HG02970 (cell line): Measurements from ENCODE around the gene IL32.
"Not testable (repeated sequence)": the region's sequence is repeated elsewhere in the genome, so short reads cannot be mapped to it uniquely, and the experiment has no call there.

ENCODE experiments used
- ATAC-seq: cut with Tn5 transposase; IDR thresholded peaks from one replicate; pipeline ENCODE4 v1.9.1; 2021; ENCODE audit warnings: mild to moderate bottlenecking, moderate library complexity, moderate number of reproducible peaks; ENCODE audit not compliant: unreplicated experiment, low FRiP score

Gene IL32

DNA sequence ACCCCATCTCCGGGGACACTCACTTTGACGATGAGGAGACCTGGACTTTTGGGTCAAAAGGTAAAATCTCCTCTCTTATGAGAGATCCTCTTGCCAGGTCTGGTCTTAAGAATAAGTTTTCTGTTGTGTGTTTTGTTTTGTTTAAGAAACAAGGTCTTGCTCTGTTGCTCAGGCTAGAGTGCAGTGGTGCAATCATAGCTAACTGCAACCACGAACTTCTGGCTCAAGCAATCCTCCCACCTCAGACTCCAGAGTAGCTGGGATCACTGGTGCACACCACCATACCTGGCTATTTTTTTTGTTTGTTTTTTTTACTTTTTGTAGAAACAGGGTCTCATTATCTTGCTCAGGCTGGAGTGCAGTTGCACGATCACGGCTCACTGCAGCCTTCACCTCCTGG, 15.0 kb upstream of the IL32 start:
- ATAC-seq = no peak

DNA sequence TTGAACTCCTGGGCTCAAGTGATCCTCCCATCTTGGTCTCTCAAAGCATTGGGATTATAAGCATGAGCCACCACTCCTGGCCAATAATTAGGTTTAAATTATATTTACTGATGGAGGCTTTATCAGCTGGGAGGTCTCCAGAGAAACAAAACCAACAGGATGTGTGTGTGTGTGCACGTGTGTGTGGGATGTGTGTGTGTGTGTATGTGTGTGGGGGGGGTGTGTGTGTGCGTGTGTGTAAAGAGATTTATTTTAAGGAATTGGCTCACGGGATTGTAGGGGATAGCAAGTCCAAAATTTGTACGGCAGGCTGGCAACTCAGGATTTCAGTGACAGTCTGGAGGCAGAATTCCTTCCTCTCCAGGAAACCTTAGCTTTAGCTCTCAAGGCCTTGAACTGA, 14.4 kb upstream of the IL32 start:
- ATAC-seq = no peak

DNA sequence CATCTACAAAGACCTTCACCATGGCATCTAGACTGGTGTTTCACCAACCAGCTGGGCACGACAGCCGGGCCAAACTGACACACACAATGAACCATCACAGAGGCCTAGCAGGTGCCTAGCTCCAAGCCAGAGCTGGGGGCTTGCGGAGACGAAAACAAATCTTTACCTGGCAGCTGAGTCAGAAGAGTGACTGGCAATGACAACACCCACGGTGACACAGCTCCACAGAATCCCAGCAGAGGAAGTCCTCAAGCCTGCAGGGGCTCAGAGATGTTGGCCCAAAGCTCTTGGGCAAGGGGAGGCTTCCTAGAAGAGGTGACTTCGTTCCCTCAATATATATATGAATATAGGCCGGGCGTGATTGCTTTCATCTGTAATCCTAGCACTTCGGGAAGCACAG, 13.9 kb upstream of the IL32 start:
- ATAC-seq = no peak

DNA sequence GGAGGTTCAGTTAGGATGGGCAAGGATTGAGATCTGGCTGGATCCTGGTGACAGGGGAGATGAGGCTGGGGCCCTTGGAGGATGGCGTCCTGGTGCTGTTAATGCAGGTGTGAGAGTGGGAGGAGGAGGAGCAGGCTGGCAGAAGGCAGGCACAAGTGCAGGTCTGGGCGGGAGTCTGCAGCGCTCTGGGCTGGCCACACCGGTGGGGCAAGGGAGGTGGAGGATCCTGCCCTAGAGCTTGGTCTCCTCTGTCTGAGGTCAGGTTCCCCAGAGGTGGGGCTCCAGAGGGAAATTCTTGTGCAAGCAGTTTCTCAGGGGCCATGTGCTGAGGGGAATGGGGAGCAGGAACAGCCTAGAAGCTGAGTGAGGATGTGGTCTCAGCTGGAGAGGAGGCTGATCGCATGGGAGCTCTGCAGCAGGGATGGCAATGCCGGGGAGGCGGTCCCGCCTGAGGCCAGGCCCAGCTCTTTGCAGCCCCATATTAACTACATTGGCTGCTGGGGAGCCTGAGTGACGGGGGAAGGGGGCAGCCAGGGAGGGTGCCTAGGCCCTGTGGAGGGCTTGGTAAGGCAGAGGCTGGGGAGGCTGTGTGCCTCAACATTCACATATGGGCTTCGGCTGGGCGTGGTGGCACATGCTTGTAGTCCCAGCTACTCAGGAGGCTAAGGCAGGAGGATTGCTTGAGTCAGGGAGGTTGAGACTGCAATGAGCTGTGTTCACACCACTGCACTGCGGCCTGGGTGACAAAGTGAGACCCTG, 12.7 kb upstream of the IL32 start:
- ATAC-seq = not testable (repeated sequence)

DNA sequence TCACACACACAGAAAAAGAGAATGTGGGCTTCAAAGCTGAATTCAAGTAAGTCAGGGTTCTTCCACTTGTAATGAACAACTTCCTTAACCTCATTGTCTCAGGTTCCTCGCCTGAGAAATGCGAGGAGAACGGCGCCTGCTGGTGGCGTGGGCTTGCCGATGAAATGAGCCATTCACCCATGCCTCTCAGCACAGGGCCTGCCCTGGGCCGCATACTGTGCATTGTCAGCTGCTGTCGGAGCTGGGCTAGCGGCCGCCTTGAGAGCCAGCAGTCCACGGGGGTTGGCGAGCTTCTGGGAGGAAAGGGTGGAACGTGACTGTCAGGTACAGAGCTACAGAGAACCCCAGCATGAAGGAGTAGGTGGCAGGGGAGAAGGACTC, 12.1 kb upstream of the IL32 start:
- ATAC-seq = not testable (repeated sequence)

DNA sequence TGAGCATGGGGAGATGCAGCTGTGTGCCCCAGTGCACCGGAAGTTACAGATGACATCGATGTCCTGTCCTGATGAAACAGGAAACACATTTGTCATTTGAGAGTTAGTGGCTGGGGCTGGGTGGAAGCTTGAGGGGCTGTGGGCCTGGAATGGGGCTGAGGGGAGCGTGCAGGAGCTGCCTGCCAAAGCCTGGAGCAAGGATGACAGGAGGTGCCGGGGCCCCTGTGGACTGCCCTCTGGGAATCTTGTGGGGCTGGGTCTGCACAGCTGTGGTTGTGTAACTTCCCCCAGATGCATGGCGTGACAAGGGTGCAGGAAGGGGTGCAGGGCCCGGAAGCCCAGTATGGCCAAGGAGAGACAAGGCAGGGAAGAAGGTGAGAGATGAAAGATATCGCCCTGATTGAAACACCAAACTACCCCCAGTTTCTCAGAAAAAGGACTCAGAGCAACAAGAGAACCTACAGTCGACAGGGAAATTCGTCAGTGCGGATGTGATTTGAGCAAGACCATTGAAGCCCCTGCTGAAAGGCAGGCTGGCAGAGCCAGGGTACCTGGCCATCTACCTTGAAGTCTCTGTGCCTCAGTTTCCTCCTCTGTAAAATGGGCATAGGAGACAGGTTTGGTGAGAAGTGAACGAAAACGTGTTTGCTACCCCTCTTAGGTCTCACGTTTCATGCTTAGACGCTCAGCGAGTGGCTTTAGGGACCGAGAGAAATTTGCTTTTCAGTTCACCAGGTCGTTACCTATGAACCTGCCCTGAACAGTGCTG, 10.3 kb upstream of the IL32 start:
- no peak for ATAC-seq

DNA sequence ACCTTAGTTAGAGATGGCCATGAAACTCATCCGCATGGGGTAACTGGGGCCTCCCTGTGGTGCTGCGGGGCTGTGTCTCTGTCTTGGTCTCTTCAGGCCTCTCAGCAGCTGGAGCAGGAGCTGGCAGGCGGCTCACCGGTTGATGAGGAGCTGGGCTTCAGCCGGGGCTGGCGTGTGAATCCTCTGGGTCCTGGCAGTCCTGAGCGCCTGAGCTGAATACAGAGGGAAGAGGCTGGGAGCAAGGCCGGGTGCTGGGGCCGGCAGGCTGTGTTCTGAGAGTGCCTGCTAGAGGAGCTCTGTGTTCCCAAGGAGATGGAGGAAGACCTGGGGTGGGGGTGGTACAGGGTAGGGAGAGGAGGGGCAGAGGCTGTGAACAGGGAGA, 9.7 kb upstream of the IL32 start:
- ATAC-seq = not testable (repeated sequence)

DNA sequence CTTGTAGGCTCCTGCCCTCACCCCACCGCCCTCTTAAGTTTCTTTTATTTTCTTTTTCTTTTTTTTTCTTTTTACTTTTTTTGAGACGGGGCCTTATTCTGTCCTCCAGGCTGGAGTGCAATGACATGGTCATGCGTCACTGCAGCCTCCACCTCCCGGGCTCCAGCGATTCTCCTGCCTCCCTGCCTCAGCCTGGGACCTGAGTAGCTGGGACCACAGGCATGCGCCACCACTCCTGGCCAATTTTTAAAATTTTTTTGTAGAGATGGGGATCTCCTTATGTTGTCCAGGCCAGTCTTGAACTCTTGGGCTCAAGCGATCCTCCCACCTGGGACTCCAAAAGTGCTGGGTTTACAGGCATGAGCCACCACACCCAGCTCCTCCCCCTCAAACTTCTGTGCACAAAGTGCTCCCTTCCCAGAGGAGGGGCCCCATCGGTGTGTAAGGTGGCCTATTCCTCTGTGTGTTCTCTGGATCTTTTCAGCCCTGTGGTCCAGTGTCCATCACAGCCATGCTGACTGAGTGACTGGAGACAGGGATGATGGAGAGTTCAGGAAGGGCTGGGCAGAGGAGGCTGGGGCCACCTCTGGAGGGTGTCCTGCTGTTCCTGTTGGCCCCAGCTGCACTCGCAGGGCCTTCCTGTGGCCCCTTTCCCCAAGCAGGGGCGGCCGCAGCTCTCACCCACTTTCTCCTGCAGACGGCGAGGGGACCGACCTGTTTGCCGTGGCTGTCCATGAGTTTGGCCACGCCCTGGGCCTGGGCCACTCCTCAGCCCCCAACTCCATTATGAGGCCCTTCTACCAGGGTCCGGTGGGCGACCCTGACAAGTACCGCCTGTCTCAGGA, 8.9 kb upstream of the IL32 start:
- no peak for ATAC-seq

DNA sequence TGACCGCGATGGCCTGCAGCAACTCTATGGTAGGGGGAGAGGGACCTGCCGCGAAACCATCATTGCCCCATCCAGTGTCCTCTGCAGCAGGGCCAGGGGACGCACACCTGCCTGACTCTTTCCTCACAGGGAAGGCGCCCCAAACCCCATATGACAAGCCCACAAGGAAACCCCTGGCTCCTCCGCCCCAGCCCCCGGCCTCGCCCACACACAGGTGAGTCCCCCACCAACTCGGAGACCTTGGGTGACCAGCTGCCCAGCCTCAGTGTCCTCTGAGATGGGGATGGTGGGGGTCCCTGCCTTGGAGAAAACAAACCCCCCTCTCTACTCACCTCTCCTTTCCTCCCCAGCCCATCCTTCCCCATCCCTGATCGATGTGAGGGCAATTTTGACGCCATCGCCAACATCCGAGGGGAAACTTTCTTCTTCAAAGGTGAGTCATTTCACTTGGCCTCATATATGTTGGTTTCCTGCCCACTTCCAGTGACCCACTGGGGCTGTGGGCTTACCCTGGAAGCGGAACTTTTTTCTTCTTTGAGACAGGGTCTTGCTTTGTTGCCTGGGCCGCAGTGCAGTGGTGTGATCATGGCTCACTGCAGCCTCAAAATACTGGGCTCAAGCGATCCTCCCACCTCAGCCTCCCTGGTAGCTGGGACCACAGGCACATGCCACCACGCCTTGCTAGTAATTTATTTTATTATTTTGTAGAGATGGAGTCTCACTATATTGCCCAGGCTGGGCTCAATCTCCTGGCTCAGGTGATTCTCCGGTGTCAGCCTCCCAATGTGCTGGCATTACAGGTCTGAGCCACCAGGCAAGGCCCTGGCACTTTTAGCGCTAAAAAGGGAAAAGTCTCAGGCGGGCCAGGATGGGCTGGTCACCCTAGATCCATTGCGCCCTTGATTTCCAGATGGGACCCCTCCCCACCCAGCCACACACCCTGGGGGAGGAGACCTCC, 8.0 kb upstream of the IL32 start:
- no peak for ATAC-seq

DNA sequence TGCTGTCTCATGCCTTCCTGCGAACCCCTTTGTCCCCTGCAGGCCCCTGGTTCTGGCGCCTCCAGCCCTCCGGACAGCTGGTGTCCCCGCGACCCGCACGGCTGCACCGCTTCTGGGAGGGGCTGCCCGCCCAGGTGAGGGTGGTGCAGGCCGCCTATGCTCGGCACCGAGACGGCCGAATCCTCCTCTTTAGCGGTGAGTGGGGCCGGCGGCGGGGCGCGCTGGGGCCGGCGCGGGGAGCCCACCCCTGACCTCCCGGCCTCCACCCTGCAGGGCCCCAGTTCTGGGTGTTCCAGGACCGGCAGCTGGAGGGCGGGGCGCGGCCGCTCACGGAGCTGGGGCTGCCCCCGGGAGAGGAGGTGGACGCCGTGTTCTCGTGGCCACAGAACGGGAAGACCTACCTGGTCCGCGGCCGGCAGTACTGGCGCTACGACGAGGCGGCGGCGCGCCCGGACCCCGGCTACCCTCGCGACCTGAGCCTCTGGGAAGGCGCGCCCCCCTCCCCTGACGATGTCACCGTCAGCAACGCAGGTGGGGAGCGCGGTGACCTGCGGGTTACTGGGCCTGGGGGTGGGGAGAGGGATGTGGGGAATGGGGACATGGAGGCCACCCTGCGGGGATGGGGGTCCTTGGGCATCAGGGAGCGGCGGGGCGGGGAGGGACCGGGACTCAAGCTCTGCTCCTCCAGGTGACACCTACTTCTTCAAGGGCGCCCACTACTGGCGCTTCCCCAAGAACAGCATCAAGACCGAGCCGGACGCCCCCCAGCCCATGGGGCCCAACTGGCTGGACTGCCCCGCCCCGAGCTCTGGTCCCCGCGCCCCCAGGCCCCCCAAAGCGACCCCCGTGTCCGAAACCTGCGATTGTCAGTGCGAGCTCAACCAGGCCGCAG, 7.1 kb upstream of the IL32 start:
- peak; percentile 2 for ATAC-seq

DNA sequence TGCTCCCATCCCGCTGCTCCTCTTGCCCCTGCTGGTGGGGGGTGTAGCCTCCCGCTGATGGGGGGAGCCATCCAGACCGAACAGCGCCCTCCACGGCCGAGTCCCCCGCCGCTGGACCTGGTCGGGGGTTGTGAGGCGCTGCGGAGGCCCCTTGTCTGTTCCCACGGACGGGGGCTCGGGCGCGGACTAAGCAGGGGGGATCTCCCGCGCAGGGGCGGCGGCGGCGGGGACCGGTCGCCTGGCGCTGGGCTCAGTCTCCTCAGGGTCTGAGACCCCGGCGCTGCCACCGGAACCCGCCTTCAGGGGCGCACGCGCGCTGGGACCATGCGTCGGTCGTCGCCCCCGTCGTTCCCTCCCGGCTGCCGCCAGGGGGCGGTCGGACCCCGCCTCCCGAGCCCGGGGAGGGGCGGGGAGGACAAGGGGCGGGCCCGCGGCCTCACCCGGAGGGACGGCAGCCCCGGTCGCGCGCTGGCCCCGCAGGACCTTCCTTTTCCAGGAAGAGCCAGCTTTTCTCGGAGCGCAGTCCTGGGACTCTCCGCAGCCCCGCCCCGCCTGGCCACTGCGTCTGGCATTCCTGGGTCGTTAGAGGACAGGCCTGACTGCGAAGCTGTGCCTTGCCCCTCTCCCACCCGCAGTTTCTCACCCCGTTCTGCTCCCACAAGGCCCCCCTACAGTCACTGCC, 6.3 kb upstream of the IL32 start:
- ATAC-seq = peak; percentile 89

DNA sequence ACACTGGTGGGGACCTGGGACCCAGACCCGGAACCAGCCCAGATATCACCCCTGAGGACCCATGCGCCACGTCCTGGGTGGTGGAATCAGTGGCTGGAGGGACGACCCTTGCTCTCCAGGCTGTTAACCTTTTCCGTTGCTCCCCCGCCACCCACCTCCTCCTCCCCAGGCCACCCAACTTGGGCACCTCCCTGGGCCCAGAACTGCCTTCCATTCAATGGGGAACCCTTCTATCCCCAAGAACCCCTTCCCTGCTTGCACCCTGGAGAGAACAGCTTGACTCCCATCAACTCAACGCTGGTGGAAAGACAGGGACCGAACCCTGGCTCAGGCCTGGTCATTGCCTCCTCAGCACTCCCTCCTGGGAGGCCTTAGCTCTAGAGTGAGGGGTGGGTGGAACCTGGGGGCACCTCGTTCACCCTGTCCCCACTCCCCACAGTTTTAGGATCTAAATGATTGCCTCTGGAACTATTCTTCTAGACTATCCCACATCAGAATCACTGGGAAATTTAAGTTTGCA, 5.7 kb upstream of the IL32 start:
- no peak for ATAC-seq

DNA sequence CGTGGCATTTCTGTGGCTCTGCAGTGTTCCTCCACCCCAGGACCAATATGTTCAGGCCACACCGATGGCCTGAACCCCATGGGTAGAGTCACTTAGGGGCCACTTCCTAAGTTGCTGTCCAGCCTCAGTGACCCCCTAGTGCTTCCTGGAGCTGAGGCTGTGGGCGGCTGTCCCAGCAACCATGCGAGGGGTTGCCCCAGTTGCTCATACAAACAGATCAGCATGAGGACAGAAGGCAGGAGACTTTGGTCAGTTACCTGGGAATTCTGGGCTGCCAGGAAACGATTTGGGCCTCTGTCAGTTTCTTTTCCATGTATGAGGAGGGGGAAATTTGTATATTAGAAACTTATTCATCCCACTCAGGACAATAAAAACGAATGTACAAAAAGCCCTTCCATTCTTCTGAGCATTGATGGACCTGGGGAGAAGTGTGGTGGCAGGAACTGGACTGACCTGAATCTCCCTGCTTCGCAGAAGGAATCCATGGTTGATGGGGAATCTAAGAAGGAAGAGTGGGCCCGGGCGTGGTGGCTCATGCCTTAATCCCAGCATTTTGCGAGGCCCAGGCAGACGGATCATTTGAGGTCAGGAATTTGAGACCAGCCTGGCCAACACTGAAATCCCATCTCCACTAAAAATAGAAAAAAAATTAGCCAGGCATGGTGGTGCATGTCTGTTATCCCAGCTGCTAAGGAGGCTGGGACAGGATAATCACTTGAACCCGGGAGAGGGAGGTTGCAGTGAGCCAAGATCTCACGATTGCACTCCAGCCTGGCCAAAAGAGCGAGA, 4.9 kb upstream of the IL32 start:
- ATAC-seq = no peak

DNA sequence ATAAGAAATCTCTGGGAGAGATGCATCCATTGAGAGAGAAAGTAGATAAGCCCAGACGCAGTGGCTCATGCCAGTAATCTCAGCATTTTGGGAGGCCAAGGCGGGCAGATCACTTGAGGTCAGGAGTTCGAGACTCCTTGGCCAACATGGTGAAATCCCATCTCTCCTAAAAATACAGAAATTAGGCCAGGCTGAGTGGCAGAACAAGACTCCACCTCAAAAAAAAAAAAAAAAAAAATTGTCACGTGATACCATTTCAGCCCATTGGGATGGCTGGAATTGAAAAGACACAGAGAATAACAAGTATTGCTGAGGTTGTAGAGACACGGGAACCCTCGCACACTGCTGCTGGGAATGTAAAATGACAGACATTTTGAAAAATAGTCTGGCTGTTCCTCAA, 2.9 kb upstream of the IL32 start:
- no peak for ATAC-seq

DNA sequence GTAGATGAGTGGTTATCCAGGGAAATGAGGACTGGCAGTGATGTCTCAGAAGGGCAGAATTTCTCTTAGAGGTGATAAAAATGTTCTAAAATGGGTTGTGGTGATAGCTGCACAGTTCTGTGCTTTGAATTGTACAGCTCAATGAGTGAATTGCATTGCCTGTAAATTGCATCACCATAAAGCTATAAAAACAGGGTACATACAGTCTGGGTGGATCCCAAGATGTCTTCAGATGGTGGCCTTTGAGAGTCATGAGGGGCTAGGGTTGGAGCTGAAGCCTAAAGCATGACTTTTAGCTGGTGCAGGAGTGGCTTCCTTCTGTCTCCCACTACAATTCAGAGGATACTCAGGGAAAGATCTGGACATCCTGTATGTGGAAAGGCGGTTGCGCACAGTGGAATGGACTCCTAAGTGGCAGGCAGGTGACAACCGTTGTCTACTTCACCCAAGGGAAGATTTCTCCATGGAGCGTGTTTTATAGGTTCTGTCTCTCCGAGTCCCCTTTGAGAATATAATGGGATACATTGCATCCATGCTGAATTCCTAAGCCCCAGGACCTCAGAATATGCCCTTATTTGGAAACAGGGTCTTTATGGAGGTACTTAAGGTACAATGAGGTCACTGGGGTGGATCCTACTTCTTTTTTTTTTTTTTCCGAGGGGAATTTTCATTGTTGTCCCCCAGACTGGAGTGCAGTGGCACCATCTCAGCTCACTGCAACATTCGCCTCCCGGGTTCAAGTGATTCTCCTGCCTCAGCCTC, 1.6 kb upstream of the IL32 start:
- no peak for ATAC-seq

DNA sequence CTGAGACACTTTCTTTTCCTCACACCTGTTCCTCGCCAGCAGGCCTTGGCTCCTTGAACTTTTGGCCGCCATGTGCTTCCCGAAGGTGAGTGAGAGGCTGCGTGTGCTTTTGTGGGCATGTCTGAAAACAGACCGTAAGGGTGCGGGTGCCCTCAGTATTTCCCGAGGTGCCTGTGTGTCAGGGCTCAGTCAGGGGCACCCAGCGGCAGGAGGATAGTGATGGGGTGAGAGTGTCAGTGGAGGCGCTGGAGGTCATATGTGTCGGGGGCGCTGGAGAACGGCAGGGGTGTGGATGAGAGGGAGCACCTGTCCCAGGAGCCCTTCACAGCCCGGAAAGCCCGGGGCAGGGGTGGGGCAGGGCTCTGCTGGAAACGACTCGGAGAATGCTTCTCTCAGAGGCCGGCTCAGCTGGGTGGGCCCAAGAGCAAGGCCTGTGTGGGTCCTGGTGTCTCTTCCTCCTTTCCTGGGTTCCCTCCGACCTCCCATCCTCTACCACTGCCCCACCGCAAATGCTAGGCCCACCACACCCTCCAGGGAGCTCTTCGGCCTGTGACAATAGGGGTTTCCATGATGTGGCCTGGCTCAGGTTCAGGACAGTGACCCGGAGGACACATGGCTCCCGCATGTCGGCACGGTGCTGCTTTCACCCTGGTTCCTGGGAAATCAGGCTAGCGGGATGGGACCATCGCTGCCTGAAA, 451 bp downstream of the IL32 start:
- ATAC-seq = no peak
